ENCODE results near the gene CCSAP. TPM values are rescaled to one million over a fixed set of nuclear protein-coding genes. Genes with fewer than 3 reads are reported as not detected.

Gene CCSAP
- total RNA-seq, 2 donors from 2014 or later: 9.3 to 10.9 TPM

DNA sequence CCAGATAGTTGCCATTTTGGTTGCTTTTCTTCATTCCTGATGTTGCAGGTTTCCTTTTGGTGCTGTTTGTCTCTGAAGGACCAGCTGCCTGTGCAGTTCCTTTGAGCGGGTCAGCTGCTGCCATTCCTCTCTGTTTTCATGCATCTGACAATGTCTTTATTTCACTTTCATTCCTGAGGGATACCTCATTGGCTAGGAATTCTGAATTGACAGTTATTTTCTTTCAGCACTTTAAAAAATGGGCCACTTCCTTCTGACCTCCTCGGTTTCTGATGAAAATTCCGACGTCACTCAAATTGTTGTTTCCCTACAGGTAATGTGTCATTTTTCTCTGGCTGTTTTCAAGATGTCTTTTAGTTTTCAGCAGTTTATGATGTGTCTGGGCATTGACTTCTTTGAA is 24.8 kb downstream of the CCSAP start:
- H3K4me3 ChIP-seq (ENCODE audit: low read length): no peak overlapping the region
- no peak for TF ChIP-seq CTCF (conservative IDR thresholded peaks at IDR 0.05)
- no peaks in the 10 kb centered on the region for H3K9me3 ChIP-seq (ENCODE audit: control insufficient read depth, low read length)
- H3K27ac Mint-ChIP-seq: no peak overlapping the region
- H3K36me3 ChIP-seq (ENCODE audit: control insufficient read depth, insufficient read depth, low read length): peaks cover 30% of the 10 kb centered on the region
- H3K27me3 ChIP-seq (ENCODE audit: control insufficient read depth, insufficient read depth, low read length, poor library complexity, severe bottlenecking): no peaks in the 10 kb centered on the region
- no peak overlapping the region for H3K9ac ChIP-seq (ENCODE audit: extremely low read depth, low read length, poor library complexity, severe bottlenecking)
- 92 to 98% methylated on average over 4 of the region's 4 CpGs for WGBS, 2 experiments (ENCODE audit: insufficient coverage in 1 of 2, insufficient read length in 1 of 2)
- peaks cover 24% of the 10 kb centered on the region for H3K36me3 Mint-ChIP-seq (ENCODE audit: low read depth)
- no peaks in the 10 kb centered on the region for H3K4me1 ChIP-seq (ENCODE audit: control insufficient read depth, insufficient read depth, low read length)
- no peaks in the 10 kb centered on the region for H3K9me3 Mint-ChIP-seq
- no peaks in the 10 kb centered on the region for H3K27me3 Mint-ChIP-seq (ENCODE audit: insufficient read depth)
- no peak for DNase-seq
- H3K4me1 Mint-ChIP-seq: no peaks in the 10 kb centered on the region
- H3K27ac ChIP-seq (ENCODE audit: low read depth, low read length): no peak overlapping the region
- H3K4me3 Mint-ChIP-seq: no peak overlapping the region

DNA sequence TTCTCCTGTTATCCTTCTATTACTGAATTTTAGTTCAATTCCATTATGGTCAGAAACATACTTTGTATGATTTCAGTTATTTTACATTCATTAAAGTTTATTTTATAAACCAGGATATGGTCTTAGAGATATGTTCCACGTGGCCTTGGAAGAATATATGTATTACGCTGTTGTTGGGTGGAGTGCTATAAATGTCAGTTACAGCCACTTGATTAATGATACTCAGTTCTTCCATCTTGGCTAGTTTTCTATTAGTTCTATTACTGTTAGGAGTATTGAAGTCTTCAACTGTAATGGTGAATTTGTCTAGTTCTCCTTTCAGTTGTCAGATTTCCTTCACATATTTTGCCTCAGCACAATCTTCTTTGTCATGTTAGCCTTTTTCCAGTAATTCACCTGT is 26.7 kb downstream of the CCSAP start:
- Mint-ChIP-seq H3K27me3 (ENCODE audit: insufficient read depth) (no peaks in the 10 kb centered on the region), H3K27ac (no peak overlapping the region), H3K4me3 (no peak overlapping the region), H3K4me1 (no peaks in the 10 kb centered on the region), H3K36me3 (ENCODE audit: low read depth) (peaks cover 26% of the 10 kb centered on the region), H3K9me3 (no peaks in the 10 kb centered on the region)
- Histone ChIP-seq H3K4me1 (ENCODE audit: control insufficient read depth, insufficient read depth, low read length) (no peaks in the 10 kb centered on the region), H3K4me3 (ENCODE audit: low read length) (no peak overlapping the region), H3K27me3 (ENCODE audit: control insufficient read depth, insufficient read depth, low read length, poor library complexity, severe bottlenecking) (no peaks in the 10 kb centered on the region), H3K27ac (ENCODE audit: low read depth, low read length) (no peak overlapping the region), H3K9me3 (ENCODE audit: control insufficient read depth, low read length) (no peaks in the 10 kb centered on the region), H3K36me3 (ENCODE audit: control insufficient read depth, insufficient read depth, low read length) (peaks cover 15% of the 10 kb centered on the region), H3K9ac (ENCODE audit: extremely low read depth, low read length, poor library complexity, severe bottlenecking) (no peak overlapping the region)
- 100% methylated on average over 2 of the region's 2 CpGs; no CpG with 5 or more reads in 1 of the 2 experiments for WGBS, 2 experiments (ENCODE audit: insufficient coverage in 1 of 2, insufficient read length in 1 of 2)
- no peak for DNase-seq
- TF ChIP-seq CTCF (conservative IDR thresholded peaks at IDR 0.05): no peak

DNA sequence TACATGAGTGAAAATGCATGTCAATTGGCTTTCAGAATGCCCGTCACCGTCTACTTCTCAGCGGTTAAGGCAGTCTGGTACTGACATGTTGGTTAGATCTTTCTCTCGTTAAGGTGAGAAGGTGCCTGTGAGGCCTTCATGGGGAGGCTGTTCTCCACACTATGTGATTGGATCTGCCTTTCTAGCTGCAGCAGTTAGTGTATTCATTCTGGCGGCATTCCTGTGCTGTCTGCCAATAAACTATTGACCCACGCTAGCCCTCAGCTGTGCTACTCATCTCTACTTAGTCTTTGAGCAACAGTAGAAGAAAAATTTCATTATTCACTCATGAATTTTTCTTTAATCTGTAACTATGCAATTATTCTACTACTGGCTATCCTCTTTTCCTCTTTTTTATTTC is 32.0 kb downstream of the CCSAP start:
- H3K9ac ChIP-seq (ENCODE audit: extremely low read depth, low read length, poor library complexity, severe bottlenecking): no peak overlapping the region
- peaks cover 33% of the 10 kb centered on the region for H3K36me3 Mint-ChIP-seq (ENCODE audit: low read depth)
- no peaks in the 10 kb centered on the region for H3K27me3 Mint-ChIP-seq (ENCODE audit: insufficient read depth)
- no peaks in the 10 kb centered on the region for H3K4me1 ChIP-seq (ENCODE audit: control insufficient read depth, insufficient read depth, low read length)
- no peak for TF ChIP-seq CTCF (conservative IDR thresholded peaks at IDR 0.05)
- H3K4me3 Mint-ChIP-seq: no peak overlapping the region
- H3K27ac ChIP-seq (ENCODE audit: low read depth, low read length): no peak overlapping the region
- no peak overlapping the region for H3K27ac Mint-ChIP-seq
- H3K9me3 ChIP-seq (ENCODE audit: control insufficient read depth, low read length): no peaks in the 10 kb centered on the region
- H3K9me3 Mint-ChIP-seq: no peaks in the 10 kb centered on the region
- WGBS, 2 experiments (ENCODE audit: insufficient coverage in 1 of 2, insufficient read length in 1 of 2): 97 to 99% methylated on average over 6 of the region's 6 CpGs
- H3K36me3 ChIP-seq (ENCODE audit: control insufficient read depth, insufficient read depth, low read length): peaks cover 5% of the 10 kb centered on the region
- H3K27me3 ChIP-seq (ENCODE audit: control insufficient read depth, insufficient read depth, low read length, poor library complexity, severe bottlenecking): no peaks in the 10 kb centered on the region
- no peak overlapping the region for H3K4me3 ChIP-seq (ENCODE audit: low read length)
- H3K4me1 Mint-ChIP-seq: no peaks in the 10 kb centered on the region
- DNase-seq: no peak

Measured in endodermal cell (in vitro differentiated cells).